Epithelial cell of proximal tubule (primary cell): ENCODE data around the gene PDE7B. TPM values are rescaled to one million over a fixed set of nuclear protein-coding genes. Genes with fewer than 3 reads are reported as not detected.

Source experiments
- DNase-seq: peaks from one replicate; pipeline ENCODE4 v3.0.0-alpha.2; 2011; ENCODE audit warnings: low read depth
- H3K4me3 ChIP-seq: 2 replicates; pipeline ENCODE4 v1.5.1; 2011; ENCODE audit warnings: low read depth, mild to moderate bottlenecking, low read length
- CTCF ChIP-seq: conservative IDR thresholded peaks from 2 replicates; pipeline ENCODE4 v1.5.1; 2012; ENCODE audit warnings: low read depth, mild to moderate bottlenecking, low read length
- total RNA-seq: library from RNA; depleted of rRNA; stranded (reverse); fragments of >200 nt; gene quantifications from 2 replicates; pipeline ENCODE4 v1.2.3, GENCODE V29; 2015

PDE7B gene
- total RNA-seq, 1 donor from 2014 or later: 2.4 TPM

DNA sequence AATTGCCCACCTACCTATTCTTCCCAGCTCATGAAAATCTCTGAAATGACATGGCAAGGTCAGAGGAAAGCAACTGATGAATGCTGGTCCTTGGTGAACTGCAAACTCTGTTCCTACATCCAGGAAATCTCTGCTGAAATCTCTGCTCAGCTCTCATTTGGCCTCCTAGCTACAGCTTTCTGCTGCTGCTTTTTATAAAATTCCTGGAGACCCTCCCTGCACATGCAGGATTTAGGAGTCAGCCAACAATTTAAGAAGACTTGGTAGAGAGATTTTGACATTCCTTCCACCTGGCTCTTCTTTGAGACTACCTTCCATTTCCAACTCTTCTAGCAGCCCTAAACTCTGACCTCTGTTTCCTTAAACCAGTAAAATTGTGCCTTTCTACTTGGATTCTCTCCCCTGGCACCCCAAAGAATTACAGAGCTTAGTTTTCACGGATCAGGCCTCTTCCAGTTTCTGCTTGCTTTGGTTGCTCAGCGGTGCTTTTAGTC lies 55.5 kb downstream of the PDE7B start:
- H3K4me3 ChIP-seq: no peak overlapping the region
- no peak for TF ChIP-seq CTCF
- DNase-seq: no peak

- H3K4me3 ChIP-seq: no peak overlapping the region
- TF ChIP-seq CTCF: peak; percentile 76
- DNase-seq: no peak
Measured at GRCh38 chr6:135909737-135910387, 58.4 kb downstream of the PDE7B start.

GRCh38 chr6:135910790-135911618 lies 59.5 kb downstream of the PDE7B start:
- TF ChIP-seq CTCF: no peak

GRCh38 chr6:135913785-135914184 lies 62.3 kb downstream of the PDE7B start:
- no peak overlapping the region for H3K4me3 ChIP-seq
- DNase-seq: no peak
- TF ChIP-seq CTCF: no peak

More at GRCh38 chr6:135910790-135911618, 59.5 kb downstream of the PDE7B start:
- DNase-seq: no peak
- no peak overlapping the region for H3K4me3 ChIP-seq

DNA sequence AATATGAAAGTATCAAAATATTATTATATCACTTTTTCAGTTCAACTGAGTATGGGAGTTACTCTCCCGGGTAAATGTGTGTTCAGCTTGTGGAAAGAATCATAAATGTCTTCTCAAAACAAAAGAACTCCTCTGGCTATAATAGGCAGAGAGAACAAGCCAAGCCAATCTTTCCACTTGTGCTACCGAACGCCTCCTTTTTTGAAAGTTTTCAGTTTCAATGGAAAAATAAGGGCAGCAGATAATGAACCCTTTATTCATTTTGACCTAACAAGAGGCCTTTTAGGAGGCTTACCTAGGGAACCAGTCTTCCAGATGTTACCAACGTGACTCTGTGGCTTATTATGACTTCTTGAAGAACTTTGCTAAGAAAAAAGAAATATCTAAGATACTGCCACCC lies 67.5 kb downstream of the PDE7B start:
- no peak overlapping the region for H3K4me3 ChIP-seq
- no peak for DNase-seq
- no peak for TF ChIP-seq CTCF

DNA sequence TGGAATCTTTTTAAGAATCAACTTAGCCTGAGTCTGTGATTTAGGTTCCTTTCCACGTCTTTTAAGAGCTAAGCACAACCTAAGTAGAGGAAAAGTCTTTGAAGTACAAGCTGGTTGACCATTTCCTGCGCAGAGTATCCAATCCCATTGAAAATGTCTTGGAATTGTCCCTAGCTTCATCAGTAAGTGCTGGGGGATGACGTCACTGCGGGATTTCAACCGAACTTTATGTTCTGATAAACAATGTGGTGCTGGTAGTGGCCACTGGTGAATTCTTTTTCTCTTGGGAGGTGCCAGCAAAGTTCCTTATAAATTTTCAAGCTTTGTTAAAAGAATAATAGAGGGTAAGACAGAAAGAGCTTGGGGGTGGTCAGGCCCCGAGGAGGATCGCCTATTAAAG lies 69.2 kb downstream of the PDE7B start:
- DNase-seq: no peak
- no peak for TF ChIP-seq CTCF
- no peak overlapping the region for H3K4me3 ChIP-seq
